OCI-LY1 (cell line): ENCODE data around the gene EHD1.

Experiments used
- CTCF ChIP-seq: fragments of 200-600 bp; sonication (generic), shearing (Covaris generic); IDR thresholded peaks from 2 replicates; pipeline ENCODE4 v1.5.1; 2017; ENCODE audit warnings: mild to moderate bottlenecking, antibody characterized with exemption, low read length, moderate library complexity, mixed read lengths
- EZH2 ChIP-seq: fragments of 200-600 bp; sonication (generic), shearing (Covaris generic); IDR thresholded peaks from 2 replicates; pipeline ENCODE4 v1.8.0; 2017; ENCODE audit warnings: borderline replicate concordance, mixed run types, mild to moderate bottlenecking, antibody characterized with exemption, low read length, moderate library complexity, mixed read lengths

- TF ChIP-seq CTCF (no peak), EZH2 (no peak)
Measured at GRCh38 chr11:64876835-64877341, 1.5 kb downstream of the EHD1 start.
